GM18858 (cell line): Measurements from ENCODE around the gene RPL22L1.
"Not testable (repeated sequence)": the region's sequence is repeated elsewhere in the genome, so short reads cannot be mapped to it uniquely, and the experiment has no call there.

Source experiments
- ATAC-seq: cut with Tn5 transposase; IDR thresholded peaks from one replicate; pipeline ENCODE4 v1.9.1; 2021; ENCODE audit not compliant: unreplicated experiment

Gene RPL22L1

DNA sequence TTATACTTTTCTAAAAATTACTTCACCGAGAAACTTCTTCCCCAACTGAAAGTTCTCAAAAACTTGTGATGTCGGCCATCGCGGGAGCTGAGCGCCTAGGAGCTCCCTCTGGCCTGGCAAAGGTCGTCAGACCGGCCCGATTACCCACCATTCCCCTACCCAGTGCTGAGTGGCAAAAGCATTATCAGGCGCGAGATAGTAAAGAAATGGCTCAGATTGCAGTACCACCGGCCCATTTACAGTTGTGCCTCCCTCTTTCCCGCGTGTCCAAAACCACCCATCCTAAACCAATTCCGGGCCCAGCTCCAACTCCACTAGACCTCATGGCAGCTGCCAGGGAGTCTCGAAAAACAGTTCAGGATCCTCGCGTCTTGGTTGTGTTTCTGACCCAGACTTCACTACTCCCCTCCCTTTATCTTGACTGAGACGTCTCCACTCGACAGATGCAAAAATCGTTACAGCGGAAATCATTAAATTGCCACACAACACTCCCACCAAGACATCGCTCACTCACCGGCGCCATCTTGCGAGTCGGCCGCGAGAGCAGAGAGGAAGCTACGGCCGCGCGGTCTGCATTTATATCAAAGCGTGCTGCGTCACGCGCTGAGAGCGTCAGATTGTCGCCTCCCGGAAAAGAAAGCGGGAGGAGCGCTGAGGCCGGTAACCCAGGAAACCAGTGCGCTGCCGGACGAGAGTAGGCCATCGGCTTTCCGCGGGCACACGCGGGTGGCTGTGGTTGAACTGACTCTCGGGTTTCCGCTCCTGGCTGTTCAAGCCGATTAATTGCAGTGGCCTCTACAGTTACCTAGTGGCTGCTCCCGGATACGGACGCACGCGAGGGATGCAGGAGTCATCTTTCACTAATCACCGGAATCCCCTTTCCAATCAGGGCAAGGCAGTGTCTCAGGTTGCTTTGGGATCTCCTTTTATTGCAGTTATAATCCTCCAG is at the start of gene RPL22L1:
RPL22L1 (minus strand) TSS at position 551 of the 949 bp plus-strand sequence; CDS start at position 523, 28 bp downstream.
- ATAC-seq, result peak; percentile 91

DNA sequence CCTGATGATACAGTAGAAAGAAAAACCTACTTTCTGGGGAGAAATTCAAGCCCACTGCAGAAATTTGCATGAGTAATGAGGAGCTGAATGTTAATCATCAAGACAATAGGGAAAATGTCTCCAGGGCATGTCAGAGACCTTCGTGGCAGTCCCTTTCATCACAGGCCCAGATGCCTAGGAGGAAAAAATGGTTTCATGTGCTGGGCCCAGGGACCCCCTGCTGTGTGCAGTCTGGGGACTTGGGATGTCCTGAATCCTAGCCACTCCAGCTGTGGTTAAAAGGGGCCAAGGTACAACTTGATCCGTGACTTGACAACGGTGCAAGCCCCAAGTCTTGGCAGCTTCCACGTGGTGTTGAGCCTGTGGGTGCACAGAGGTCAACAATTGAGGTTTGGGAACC is 48.7 kb upstream of the RPL22L1 start:
- no peak for ATAC-seq

DNA sequence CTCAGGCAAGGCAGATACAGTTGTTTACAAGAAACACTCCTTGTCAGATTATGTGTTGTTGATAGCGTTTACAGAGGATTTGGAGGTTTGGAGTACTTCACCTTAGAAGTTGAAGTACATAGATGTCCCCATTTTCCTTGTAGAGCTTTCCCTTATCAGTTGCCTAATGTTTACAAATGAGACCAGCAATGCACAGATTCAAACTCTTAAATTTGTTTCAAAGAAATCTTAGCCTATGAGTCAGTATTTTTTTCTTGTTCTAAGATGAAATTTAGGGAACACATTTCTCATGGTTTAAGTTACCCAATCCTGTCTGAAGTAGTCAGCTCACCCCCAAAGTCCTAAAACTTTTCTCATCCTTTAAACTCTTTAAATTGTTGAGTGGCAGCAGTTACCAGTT is 44.7 kb upstream of the RPL22L1 start:
- no peak for ATAC-seq

DNA sequence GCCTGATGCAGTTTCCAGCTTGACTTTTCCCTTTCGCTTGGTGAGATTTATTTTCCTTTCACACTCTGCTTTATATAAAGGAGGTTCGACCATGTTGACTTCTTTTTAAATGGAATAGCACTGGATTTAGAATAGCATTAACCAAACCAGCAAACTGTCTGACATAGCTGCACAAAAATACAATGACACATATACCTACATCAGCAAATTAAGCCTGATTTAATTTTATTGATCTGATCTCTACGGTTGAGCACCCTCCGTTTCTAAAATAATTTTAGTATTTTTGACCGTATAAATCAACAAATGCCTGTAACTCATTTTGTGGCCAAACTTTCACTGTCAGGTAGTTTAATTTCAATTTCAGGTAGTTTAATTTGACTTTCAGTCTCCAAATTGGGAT is 44.2 kb upstream of the RPL22L1 start:
- no peak for ATAC-seq

DNA sequence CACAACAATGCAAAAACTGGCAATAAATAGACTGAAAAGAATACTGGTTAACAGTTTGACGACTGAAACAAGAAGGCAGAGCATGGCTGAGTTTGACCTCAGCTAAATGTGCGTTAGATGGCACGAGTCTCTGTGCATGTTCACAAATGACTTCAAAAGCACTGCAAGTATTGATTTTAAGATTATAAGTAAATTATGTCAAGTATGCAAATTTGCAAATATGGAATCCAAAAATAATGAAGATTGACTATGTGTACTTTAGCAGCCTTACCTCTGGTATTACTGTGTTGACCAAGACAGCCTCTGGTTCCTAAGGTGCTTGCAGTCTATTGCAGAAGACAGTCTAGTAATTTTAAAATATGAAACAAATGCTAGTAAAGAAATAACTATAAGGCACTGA is 41.1 kb upstream of the RPL22L1 start:
- ATAC-seq, result no peak

DNA sequence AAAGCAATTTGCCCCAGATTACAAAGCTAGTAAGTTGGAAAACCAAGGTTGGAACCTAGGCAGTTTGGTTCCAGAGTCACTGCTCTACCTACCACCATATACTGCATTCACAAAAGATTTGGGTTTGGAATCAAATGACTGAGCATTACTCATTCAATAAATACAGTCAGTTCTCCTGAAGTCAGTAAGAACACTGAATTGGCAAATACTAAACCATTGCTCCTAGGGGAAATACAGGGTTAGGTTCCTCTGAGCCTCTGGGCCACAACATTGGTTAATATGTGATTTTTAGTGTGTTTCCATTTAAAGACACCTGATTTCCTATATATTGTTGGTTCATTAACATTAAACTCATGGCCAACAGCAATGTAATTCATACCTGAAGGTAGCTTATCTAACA is 40.5 kb upstream of the RPL22L1 start:
- ATAC-seq, result no peak

DNA sequence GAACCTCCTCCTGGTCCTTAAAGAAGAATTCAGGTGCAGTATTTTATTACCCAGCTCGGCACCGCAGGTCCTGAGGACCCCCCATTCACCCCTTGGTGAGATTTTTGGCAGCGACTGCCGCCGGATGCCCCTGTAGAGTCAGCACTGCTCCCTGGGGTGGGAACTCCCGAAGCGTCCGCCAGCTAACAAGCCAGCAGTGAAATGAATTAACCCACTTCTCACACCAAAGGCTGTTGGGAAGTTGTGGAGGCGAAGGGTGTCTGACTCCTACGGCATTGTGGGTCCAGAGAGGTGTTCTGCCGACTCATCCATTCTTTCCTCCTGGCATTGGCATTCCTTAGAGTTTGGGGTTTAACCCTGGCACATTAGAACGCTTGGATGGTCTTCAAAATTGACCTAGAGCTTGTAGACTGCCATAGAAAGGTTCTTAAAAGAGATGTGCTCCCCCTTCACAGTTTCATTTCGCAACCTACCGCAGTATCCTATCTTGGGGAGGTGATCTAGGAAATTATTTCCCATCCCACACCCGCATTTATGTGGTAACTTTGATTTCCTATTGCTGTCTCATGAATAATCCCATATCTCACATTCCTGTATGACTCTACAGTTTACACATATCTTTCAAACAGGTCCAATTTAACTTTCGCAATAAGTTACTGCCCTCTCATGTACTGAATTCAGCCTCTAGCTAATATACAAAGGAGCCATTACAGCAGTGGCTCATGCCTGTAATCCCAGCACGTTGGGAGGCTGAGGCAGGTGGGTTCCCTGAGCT is 39.3 kb upstream of the RPL22L1 start:
- ATAC-seq, result no peak

DNA sequence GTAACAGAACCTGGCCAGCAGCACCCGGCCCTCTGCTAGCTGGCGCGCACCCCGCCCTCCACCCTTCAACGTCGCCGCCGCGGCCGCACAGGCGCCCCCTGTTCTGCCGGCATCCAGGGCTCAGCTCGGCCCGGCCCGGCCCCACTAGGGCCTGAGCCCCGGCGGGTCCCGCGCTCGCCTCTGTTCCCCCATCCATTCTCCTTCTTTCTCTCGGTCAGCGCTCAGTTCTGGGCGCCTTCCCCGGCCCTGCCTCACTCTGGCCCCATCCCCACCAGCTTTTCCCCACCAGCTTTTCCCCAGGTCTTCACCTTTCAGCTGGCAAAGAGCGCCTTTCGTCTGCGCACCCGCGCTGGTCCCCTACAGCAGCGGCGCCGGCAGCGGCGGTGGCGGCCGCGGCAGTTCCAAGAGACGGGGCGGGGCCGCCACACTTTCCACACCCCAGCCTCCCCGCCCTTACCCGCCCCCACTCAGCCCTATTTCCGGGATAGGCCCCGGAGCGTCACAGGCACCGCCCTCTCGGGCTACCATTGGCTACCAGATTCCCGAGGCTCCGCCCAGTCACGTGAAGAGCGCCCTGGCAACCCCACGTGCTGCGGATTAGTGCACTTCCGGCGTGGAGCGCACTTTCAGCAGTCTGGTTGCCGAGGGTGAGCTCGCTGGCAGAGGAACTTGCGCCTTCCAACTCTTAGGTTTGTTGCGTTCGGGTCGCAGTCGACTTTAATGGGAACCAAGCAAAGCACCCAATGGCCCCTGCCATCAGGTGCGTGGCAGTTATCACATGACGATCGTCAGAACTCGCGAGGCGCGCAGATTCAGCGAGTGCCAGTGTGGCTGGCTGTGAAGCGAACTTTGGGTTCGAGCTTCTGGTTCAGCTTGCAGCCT is 38.5 kb upstream of the RPL22L1 start, which contains the start of gene EIF5A2:
EIF5A2 (minus strand) TSS at position 403 of the 882 bp plus-strand sequence. CDS start 831 bp downstream, outside the sequence.
- peak; percentile 77 for ATAC-seq

DNA sequence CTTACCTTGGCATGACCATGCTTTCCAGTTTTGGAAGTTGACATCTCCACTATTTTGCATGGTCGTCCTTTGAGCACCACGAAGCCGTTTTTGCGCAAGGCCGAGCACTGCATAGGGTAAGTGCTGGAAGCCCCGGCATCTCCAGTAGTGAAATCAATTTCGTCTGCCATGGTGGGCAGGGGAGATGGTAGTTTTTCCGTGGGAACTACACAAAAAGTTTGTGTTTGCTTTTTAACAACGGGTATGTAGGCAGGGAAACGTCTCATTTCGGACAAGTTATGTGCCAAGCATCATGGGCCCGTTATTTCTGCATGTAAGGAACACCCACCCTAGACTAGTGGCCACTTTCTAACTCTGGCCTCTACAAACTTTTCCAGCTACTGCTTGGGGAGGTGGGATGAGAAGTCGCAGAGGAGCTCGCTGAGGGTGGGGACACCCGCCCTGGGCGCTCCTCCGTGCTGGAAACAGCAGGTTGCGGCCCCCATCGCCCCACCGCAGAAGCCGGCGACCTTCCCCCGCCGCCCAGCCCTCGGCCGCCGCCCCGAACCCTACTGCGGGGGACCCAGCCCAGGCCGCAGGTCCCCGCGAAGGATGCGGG is 37.7 kb upstream of the RPL22L1 start:
- ATAC-seq, result no peak

DNA sequence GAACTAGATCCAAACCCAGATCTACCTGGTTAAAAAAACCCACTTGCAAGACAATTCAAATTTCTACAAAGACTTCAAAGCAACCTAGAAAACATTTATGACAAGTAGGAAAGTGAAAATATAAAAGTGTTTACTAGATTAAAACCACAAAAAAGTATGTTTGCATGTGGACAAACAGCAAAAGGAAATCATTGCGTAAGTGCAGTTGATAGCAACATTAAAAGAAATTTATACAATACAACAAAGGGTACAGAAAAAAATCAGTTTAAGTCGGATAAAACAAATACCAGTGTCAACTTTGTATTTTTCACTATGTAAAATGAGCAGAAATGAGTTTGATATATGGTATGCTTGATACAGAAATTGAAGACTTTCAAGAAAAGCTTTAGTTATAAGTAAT is 35.9 kb upstream of the RPL22L1 start:
- no peak for ATAC-seq

DNA sequence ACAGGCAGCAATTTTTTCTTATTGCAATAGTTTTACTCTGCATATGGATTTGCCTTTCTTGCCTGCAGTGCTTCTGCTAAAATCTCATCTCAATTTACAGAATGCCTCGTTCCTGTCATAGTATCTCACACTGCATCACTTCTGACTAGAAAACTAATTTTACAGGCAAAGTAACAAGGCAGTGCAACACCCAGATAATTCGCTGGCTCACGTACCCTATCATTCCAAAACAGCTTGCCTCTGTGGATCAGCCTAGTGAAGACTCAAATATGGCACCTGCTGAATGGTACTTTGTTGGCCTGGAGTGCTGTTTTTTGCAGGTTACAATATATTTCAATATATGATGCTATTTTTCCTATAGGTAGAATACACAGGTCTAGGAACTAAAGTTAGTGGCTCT is 33.1 kb upstream of the RPL22L1 start:
- ATAC-seq, result no peak

DNA sequence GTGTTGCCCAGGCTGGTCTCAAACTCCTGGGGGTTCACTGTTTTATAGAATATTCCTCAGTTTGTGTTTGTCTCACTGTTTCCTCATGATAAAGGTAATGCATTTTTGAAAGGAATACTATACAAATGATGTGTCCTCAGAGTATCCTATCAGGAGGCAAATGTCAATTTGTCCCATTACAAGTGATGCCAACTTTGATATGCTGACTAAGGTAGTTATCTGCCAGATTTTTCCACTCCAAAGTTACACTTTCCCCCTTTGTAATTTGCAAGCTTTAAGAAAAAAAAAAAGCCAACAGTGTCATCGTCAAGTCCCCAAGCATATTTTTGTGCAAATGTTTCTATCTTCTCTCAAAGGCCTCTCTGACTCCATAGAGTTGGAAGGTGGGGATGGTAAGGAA is 29.5 kb upstream of the RPL22L1 start:
- ATAC-seq, result no peak

DNA sequence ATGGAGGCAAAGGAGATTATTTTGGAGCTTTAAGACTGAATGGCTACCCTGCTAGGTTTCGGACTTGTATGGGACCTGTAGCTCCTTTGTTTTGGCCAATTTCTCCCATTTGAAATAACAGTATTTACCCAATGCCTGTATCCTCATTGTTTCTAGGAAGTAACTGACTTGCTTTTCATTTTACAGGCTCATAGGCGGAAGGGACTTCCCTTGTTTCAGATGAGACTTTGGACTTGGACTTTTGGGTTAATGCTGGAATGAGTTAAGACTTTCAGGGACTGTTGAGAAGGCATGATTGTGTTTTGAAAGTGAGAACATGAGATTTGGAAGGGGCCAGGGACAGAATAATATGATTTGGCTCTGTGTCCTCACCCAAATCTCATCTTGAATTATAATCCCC is 28.0 kb upstream of the RPL22L1 start:
- no peak for ATAC-seq

DNA sequence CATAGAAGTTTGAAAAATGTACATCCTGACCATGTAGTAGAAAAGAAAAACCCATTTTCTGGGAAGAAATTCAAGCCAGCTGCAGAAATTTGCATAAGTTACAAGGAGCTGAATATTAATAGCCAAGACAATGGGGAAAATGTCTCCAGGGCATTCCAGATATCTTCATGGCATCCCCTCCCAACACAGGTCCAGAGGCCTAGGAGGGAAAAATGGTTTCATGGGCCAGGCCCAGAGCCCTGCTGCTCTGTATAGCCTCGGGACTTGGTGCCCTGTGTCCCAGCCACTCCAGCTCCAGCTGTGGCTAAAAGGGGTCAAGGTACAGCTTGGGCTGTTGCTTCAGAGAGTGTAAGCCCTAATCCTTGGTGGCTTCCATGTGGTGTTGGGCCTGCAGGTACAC is 27.2 kb upstream of the RPL22L1 start:
- ATAC-seq, result not testable (repeated sequence)

DNA sequence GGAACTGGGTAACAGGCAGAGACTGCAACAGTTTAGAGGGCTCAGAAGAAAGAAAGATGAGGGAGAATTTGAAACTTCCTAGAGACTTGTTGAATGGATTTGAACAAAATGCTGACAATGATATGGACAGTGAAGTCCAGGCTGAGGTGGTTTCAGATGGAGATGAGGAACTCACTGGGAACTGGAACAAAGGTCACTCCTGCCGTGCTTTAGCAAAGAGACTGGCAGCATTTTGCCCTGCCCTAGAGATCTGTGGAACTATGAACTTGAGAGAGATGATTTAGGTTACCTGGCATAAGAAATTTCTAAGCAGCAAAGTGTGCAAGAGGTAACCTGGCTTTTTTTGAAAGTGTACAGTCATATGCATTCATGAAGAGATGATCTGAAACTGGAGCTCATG is 26.8 kb upstream of the RPL22L1 start:
- ATAC-seq, result no peak

DNA sequence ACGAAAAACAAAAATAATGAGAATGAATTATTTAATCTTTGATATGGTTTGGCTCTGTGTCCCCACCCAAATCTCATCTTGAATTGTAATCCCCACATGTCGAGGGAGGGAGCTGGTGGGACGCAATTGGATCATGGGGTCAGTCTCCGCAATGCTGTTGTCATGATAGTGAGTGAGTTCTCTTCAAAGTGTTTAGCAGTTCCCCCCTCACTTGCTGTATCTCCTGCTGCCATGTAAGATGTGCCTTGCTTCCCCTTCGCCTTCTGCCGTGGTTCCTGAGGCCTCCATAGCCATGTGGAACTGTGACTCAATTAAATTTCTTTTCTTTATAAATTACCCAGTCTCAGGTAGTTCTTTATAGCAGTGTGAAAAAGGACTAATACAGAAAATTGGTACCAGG is 26.3 kb upstream of the RPL22L1 start:
- not testable (repeated sequence) for ATAC-seq

DNA sequence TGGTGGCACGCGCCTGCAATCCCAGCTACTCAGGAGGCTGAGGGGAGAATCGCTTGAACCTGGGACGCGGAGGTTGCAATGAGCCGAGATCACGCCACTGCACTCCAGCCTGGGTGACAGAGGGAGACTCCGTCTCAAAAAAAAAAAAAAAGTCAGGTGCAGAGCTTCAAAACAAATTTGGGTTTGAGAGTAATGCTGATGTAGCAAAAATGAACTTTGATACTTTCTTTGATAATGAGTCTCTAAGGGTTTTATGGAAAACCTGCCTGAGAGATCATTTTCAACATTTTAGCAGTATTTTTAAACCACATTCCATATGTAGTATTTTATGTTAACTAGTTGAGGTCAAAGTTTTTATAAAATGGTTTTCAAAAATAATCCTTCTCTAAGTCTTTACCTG is 23.9 kb upstream of the RPL22L1 start:
- ATAC-seq, result no peak

DNA sequence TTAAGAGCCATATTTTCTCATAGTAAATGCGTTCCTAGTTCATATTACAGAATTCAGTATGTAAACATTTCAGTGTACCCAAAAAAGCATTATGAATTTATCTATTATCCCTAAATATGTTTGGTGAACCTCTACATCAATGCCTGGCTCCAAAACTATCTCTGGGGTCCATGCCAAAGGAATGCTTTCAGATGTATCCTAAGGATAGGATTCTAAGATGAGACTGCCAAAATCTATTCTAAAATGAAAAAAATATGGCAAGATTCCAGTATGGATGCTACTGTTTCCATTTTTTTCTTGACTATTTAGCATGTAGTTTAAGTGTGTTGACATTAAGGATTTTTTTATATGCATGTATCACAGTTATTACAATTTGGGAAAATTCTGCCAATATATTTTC is 19.6 kb upstream of the RPL22L1 start:
- ATAC-seq, result no peak

DNA sequence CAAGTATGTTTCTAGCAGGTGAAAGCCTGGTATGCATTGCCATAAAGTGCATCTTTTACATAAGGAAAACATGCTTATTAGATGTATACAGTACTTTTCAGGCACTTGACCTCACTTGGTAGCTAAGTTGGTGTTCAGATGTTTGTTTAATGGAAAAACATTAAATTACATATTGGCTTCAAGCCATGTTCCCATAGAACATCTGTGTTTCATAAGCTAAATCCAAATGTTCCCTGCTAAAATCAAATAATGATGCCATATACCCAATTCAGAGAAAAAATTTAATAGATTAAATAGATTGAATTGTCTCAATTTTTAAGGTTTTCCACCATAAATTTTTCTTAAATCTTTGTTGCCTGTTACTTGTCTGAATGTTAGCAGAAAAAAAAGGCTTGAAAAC is 19.1 kb upstream of the RPL22L1 start:
- no peak for ATAC-seq

DNA sequence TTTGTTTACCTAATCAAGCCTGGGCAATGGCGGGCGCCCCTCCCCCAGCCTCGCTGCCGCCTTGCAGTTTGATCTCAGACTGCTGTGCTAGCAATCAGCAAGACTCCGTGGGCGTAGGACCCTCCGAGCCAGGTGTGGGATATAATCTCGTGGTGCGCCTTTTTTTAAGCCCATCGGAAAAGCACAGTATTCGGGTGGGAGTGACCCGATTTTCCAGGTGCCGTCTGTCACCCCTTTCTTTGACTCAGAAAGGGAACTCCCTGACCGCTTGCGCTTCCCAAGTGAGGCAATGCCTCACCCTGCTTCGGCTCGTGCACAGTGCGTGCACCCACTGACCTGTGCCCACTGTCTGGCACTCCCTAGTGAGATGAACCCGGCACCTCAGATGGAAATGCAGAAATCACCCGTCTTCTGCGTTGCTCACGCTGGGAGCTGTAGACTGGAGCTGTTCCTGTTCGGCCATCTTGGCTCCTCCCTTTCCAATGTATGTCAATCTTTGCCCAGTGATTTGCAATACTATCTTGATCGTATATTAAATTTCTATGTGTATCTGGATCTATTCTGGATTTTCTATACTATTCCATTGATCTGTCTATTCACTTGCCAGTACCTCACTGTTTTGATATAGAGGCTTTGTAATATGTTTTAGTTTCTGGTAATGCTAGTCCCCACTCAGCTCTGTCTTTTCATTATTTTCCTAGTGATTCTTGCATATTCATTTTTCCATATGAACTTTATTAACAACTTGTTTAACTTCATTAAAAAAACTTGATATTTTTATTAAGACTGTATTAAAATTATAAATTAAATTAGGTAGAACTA is 14.3 kb upstream of the RPL22L1 start:
- ATAC-seq, result not testable (repeated sequence)
